Ovary (tissue), 3 donors: ENCODE data around the gene NUP133.

Experiments
- CTCF ChIP-seq, 3 donors: fragments of 450-650 bp in 2 of 3; fragments of 200-600 bp in 1 of 3; IDR thresholded peaks; one replicate each; pipeline versions ENCODE4 v1.5.1 to v1.8.0; 2016 to 2022; ENCODE audit warnings: antibody characterized with exemption in 3 of 3, mild to moderate bottlenecking in 1 of 3
- EP300 ChIP-seq: sonication (generic); formaldehyde crosslinking; IDR thresholded peaks from one replicate; pipeline ENCODE4 v1.6.1; 2017; ENCODE audit warnings: antibody characterized with exemption
- POLR2A ChIP-seq: fragments of 450-650 bp; IDR thresholded peaks from one replicate; pipeline ENCODE4 v1.6.1; 2017; ENCODE audit warnings: antibody characterized with exemption, mild to moderate bottlenecking, moderate library complexity
- donor health status: DM: no; HTN: no; CAD: no.

DNA sequence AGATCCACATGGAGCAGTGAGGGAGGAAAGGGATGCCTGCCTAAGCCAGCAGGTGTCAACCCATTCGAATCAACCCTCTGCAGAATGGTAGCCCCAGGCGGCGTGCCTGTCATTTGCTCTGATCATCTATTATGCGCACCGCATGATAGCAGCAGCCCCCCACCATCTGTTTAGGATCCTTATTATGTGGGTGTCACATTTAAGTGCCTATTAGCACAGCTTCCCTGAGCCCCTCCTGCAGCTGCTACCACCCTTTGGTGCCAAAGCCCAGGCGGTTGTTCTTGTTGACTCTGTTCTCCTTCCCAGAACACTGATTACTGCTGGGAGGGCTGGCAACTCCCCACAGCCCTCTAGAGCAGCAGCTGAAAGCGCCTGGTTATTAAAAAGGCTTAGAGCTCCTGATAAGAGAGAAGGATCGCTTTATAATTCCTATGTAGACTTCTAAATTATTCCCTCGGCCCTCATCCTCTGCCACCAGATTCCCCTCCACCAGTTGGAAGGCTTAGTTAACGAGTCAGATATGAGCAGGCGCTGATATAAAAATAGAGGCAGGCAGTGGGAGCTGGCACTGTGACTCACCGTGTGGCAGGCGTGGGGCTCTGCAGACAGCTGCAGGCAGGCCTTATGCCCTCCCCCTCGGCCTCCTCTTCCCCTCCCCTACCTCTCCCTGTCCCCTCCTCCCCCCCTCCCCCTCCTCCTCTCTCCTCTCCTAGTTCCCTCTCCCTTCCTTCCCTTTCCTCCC is 97.3 kb downstream of the NUP133 start:
- TF ChIP-seq CTCF (IDR thresholded peaks at IDR 0.05) (no peak), POLR2A (no peak), EP300 (no peak)
